PC-3 (cell line): ENCODE data around the gene CS. TPM values are rescaled to one million over a fixed set of nuclear protein-coding genes. Genes with fewer than 3 reads are reported as not detected.
"Not testable (repeated sequence)": the region's sequence is repeated elsewhere in the genome, so short reads cannot be mapped to it uniquely, and the experiment has no call there.

Experiments
- ATAC-seq: fragments of 200-7000 bp; cut with Tn5 transposase; 2 replicates; pipeline ENCODE4 v1.9.1; 2020; ENCODE audit warnings: mild to moderate bottlenecking, moderate library complexity
- BruUV-seq: library from RNA; stranded (reverse); fragments of 400-500 nt; replicated peaks from 2 replicates; lab custom pipeline; 2021; lab: Mats Ljungman, UMichigan
- CTCF ChIA-PET: fragments of 300-600 bp; sonication (Branson Sonifier 250); formaldehyde crosslinking; loops from one replicate; lab custom pipeline; 2022; ENCODE audit warnings: antibody characterized with exemption; lab: Charles Lee
- POLR2A ChIA-PET: fragments of 300-600 bp; sonication (Branson Sonifier 250); formaldehyde crosslinking; loops from one replicate; lab custom pipeline; 2022; ENCODE audit warnings: antibody characterized with exemption; ENCODE audit not compliant: unreplicated experiment; lab: Charles Lee
- DNase-seq: peaks from one replicate; pipeline ENCODE4 v3.0.0-alpha.2; 2015
- H2AFZ ChIP-seq: fragments of 300-600 bp; sonication (generic); 2 replicates; pipeline ENCODE4 v1.6.0; 2016; ENCODE audit warnings: antibody characterized with exemption, low read length
- H3F3A ChIP-seq: fragments of 300-600 bp; sonication (generic); one replicate; pipeline ENCODE4 v1.6.0; 2017; ENCODE audit warnings: antibody characterized with exemption, low read length, control low read depth, mild to moderate bottlenecking; ENCODE audit not compliant: unreplicated experiment
- H3K27ac ChIP-seq: fragments of 300-600 bp; sonication (generic); 2 replicates; pipeline ENCODE4 v1.5.1; 2016; ENCODE audit warnings: mild to moderate bottlenecking, low read length
- H3K27me3 ChIP-seq: fragments of 300-600 bp; sonication (generic); 2 replicates; pipeline ENCODE4 v1.6.1; 2016; ENCODE audit warnings: low read length, mixed read lengths
- H3K36me3 ChIP-seq: fragments of 300-600 bp; sonication (generic); 2 replicates; pipeline ENCODE4 v1.6.1; 2016; ENCODE audit warnings: low read depth, mixed run types, low read length, mixed read lengths
- H3K4me1 ChIP-seq: fragments of 300-600 bp; sonication (generic); 2 replicates; pipeline ENCODE4 v1.5.1; 2016; ENCODE audit warnings: low read length; ENCODE audit not compliant: insufficient read depth
- H3K4me2 ChIP-seq: fragments of 300-600 bp; sonication (generic); 2 replicates; pipeline ENCODE4 v1.6.0; 2016; ENCODE audit warnings: low read length
- H3K4me3 ChIP-seq: fragments of 300-600 bp; sonication (generic); 2 replicates; pipeline ENCODE4 v1.5.1; 2016; ENCODE audit warnings: mild to moderate bottlenecking, low read length, mixed read lengths
- H3K79me2 ChIP-seq: fragments of 300-600 bp; sonication (generic); 2 replicates; pipeline ENCODE4 v1.6.1; 2017; ENCODE audit warnings: low read length, mixed read lengths
- H3K9ac ChIP-seq: fragments of 300-600 bp; sonication (generic); 2 replicates; pipeline ENCODE4 v1.6.0; 2016; ENCODE audit warnings: mild to moderate bottlenecking, low read length
- H3K9me2 ChIP-seq: fragments of 300-600 bp; sonication (generic); replicated peaks from 2 replicates; pipeline ENCODE4 v1.6.1; 2016; ENCODE audit warnings: mixed run types, low read length, mixed read lengths
- H3K9me3 ChIP-seq: fragments of 300-600 bp; sonication (generic); 2 replicates; pipeline ENCODE4 v1.6.1; 2016; ENCODE audit warnings: low read length, mixed read lengths
- H4K20me1 ChIP-seq: fragments of 300-600 bp; sonication (generic); 2 replicates; pipeline ENCODE4 v1.6.1; 2016; ENCODE audit warnings: low read length, mixed read lengths
- CTCF ChIP-seq: fragments of 300-600 bp; sonication (generic); conservative IDR thresholded peaks from 2 replicates; pipeline ENCODE4 v1.5.1; 2017; ENCODE audit warnings: antibody characterized with exemption, low read depth, mild to moderate bottlenecking, low read length
- EZH2 ChIP-seq: fragments of 300-600 bp; sonication (generic); IDR thresholded peaks from one replicate; pipeline ENCODE4 v1.6.1; 2017; ENCODE audit warnings: antibody characterized with exemption, mild to moderate bottlenecking, low read length; ENCODE audit not compliant: unreplicated experiment
- EZH2phosphoT487 ChIP-seq: fragments of 300-600 bp; sonication (generic); IDR thresholded peaks from 2 replicates; pipeline ENCODE4 v1.6.1; 2018; ENCODE audit warnings: mild to moderate bottlenecking, antibody characterized with exemption, low read length, borderline replicate concordance
- intact Hi-C: fragments of 100-400 bp; cut with micrococcal nuclease; formaldehyde crosslinking; loops from 2 replicates; pipeline ENCODE4 v1.9.0; 2023
- total RNA-seq: library from RNA; depleted of rRNA; stranded (reverse); fragments of >200 nt; gene quantifications from 2 replicates; pipeline ENCODE4 v1.2.3, GENCODE V29; 2014

CS gene
- total RNA-seq, 1 experiment from 2014 or later = 182 TPM

GRCh38 chr12:56326533-56326932 is 26.4 kb upstream of the CS start:
- Histone ChIP-seq H3K4me2 (no peak overlapping the region), H3K79me2 (no peaks in the 10 kb centered on the region), H3K9me3 (no peaks in the 10 kb centered on the region), H4K20me1 (no peaks in the 10 kb centered on the region), H3K4me3 (no peak overlapping the region), H3K4me1 (peaks cover 10% of the 10 kb centered on the region; the same call in 1 of the 2 replicates), H3K27ac (no peak overlapping the region), H3F3A (no peaks in the 10 kb centered on the region), H3K9ac (no peak overlapping the region), H3K36me3 (0 out of 2 replicates have a peak, but pooled peaks cover 2% of the 10 kb centered on the region), H2AFZ (no peak overlapping the region), H3K9me2 (no peaks in the 10 kb centered on the region), H3K27me3 (no peaks in the 10 kb centered on the region)
- BruUV-seq = TSS peak; percentile 13
- ATAC-seq (no peak), DNase-seq (peak; percentile 42)
- TF ChIP-seq EZH2 (no peak), EZH2phosphoT487 (no peak), CTCF (no peak)
- intact Hi-C loops = no loop called here
- POLR2A ChIA-PET = no interaction called here
- CTCF ChIA-PET = no interaction called here

- intact Hi-C loops = no loop called here
- H3K27me3 ChIP-seq = no peaks in the 10 kb centered on the region
- no peaks in the 10 kb centered on the region for H3K9me3 ChIP-seq
- H4K20me1 ChIP-seq = no peaks in the 10 kb centered on the region
- H3K36me3 ChIP-seq = 0 out of 2 replicates have a peak, but pooled peaks cover 2% of the 10 kb centered on the region
- H2AFZ ChIP-seq = no peak overlapping the region
- H3K9ac ChIP-seq = no peak overlapping the region
- ATAC-seq (no peak), DNase-seq (no peak)
- no peaks in the 10 kb centered on the region for H3F3A ChIP-seq
- ChIA-PET CTCF (no interaction called here), POLR2A (no interaction called here)
- H3K4me1 ChIP-seq = peaks cover 10% of the 10 kb centered on the region; the same call in 1 of the 2 replicates
- H3K79me2 ChIP-seq = no peaks in the 10 kb centered on the region
- TF ChIP-seq CTCF = no peak
- TF ChIP-seq EZH2 = no peak
- TF ChIP-seq EZH2phosphoT487 = no peak
- H3K4me2 ChIP-seq = no peak overlapping the region
- no peaks in the 10 kb centered on the region for H3K9me2 ChIP-seq
- H3K27ac ChIP-seq = no peak overlapping the region
- BruUV-seq = no TSS peak
- no peak overlapping the region for H3K4me3 ChIP-seq
These were observed 26.0 kb upstream of the CS start for GRCh38 chr12:56326126-56326525.

- no peak for TF ChIP-seq CTCF
- no peak for TF ChIP-seq EZH2
- no peak for TF ChIP-seq EZH2phosphoT487
- BruUV-seq = no TSS peak
- H3K4me2 ChIP-seq = no peak overlapping the region
- ATAC-seq (no peak), DNase-seq (no peak)
- CTCF ChIA-PET = no interaction called here
- no peak overlapping the region for H3K4me3 ChIP-seq
- POLR2A ChIA-PET = no interaction called here
- 0 out of 2 replicates have a peak, but pooled peaks cover 2% of the 10 kb centered on the region for H3K36me3 ChIP-seq
- H3F3A ChIP-seq = no peaks in the 10 kb centered on the region
- H3K79me2 ChIP-seq = no peaks in the 10 kb centered on the region
- H2AFZ ChIP-seq = no peak overlapping the region
- no peaks in the 10 kb centered on the region for H3K9me2 ChIP-seq
- intact Hi-C loops = no loop called here
- H4K20me1 ChIP-seq = no peaks in the 10 kb centered on the region
- no peaks in the 10 kb centered on the region for H3K27me3 ChIP-seq
- peaks cover 10% of the 10 kb centered on the region; the same call in 1 of the 2 replicates for H3K4me1 ChIP-seq
- H3K9ac ChIP-seq = no peak overlapping the region
- H3K27ac ChIP-seq = no peak overlapping the region
- no peaks in the 10 kb centered on the region for H3K9me3 ChIP-seq
These were observed 24.1 kb upstream of the CS start for GRCh38 chr12:56324206-56324605.

- H4K20me1 ChIP-seq, H3K79me2 ChIP-seq, H2AFZ ChIP-seq, H3K4me1 ChIP-seq, H3K4me3 ChIP-seq, intact Hi-C loops, POLR2A ChIA-PET, H3K27ac ChIP-seq, H3K27me3 ChIP-seq, ATAC-seq, H3K36me3 ChIP-seq, CTCF ChIA-PET, BruUV-seq, H3F3A ChIP-seq, H3K9me2 ChIP-seq, H3K4me2 ChIP-seq, H3K9ac ChIP-seq, DNase-seq, H3K9me3 ChIP-seq: not testable (repeated sequence)
These were observed 21.5 kb upstream of the CS start for GRCh38 chr12:56321610-56322009.
